HG03045 (cell line): ENCODE measurements around the gene HMGCR.
"Not testable (repeated sequence)": the region's sequence is repeated elsewhere in the genome, so short reads cannot be mapped to it uniquely, and the experiment has no call there.

ENCODE experiments used
- ATAC-seq: cut with Tn5 transposase; IDR thresholded peaks from one replicate; pipeline ENCODE4 v1.9.1; 2021; ENCODE audit warnings: mild to moderate bottlenecking, moderate library complexity; ENCODE audit not compliant: unreplicated experiment

HMGCR gene

DNA sequence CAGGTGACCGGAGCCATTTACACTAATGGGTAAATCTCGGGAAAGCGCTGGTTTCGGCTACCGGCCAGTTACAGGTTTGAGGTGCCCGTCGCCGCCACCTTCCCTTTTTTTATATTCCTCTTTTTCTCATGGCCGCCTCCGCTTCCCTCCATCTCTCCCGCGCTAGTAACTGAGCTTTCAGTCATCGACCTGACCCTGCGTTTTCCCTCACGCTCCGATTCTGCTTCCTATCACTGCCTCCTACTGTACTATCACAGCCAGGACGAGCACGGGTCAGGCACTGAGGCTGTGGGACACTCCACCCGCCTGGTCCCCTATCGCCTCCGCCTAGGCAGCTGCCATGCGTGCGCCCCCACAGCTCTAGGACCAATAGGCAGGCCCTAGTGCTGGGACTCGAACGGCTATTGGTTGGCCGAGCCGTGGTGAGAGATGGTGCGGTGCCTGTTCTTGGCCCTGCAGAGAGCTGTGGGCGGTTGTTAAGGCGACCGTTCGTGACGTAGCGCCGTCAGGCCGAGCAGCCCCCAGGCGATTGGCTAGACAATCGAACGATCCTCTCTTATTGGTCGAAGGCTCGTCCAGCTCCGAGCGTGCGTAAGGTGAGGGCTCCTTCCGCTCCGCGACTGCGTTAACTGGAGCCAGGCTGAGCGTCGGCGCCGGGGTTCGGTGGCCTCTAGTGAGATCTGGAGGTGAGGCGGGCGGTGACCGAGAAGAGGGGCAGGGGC is at the start of gene HMGCR:
Gene HMGCR (plus strand): TSS at position 606 of the 722 bp plus-strand sequence. CDS start 5,386 bp downstream, outside the sequence.
- peak; percentile 99 for ATAC-seq

DNA sequence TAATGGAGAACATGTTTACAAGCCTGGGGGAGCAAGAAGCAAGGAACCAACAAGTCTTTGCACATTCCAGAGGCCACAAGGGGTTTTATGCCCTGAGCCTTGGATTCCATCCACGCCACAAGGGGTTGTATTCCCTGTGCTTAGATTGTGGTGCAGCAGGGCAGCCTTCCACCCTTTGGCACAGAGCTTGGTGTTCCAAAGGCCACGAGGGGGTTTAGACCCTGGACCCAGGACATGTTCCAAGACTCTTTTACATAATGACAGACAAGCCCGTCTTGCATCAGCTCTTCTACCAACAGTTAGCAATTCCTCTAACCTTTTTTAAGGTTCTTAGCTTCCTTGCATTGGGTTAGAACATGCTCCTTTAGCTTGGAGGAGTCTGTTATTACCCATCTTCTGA is 45.2 kb upstream of the HMGCR start:
- ATAC-seq = not testable (repeated sequence)

DNA sequence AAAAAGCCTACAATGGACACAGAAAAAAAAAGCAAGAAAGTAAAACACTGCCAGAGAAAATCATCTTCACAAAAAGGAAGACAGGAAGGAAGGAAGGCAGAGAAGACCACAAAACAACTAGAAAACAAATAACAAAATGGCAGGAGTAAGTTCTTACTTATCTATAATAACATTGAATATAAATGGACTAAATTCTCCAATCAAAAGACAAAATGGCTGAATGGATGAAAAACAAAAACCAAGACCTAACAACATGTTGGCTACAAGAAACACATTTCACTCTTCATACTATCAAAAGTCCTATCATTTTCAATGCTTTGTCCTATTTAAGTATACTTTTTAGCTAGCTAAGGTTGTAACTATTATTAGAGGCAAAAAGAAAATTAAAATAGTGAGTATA is 36.9 kb upstream of the HMGCR start:
- ATAC-seq = no peak

DNA sequence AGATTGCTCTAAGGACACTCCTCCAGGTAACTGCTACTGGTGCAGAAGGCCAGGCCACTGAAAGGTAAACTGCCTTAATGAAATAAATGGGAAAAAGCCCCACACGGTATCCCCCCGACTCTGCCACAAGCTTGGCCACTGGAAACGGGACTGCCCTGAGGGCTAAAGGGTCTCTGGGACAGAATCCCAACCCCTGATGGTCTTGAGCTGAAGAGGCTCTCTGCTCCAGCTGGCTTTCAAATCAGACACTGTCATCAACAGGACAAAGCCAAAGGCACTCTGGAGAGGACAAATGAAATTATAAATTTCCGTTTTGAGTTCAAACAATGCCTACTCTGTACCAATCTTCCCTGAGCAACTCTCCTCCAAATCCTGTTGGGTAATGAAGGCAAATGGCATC is 33.6 kb upstream of the HMGCR start:
- ATAC-seq = no peak

DNA sequence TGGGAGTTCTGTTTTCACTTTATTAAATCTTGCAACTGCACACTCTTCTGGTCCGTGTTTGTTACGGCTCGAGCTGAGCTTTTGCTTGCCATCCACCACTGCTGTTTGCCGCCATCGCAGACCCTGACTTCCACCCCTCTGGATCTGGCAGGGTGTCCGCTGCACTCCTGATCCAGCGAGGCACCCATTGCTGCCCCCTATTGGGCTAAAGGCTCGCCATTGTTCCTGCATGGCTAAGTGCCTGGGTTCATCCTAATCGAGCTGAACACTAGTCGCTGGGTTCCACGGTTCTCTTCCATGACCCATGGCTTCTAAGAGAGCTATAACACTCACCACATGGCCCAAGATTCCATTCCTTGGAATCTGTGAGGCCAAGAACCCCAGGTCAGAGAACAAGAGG is 32.5 kb upstream of the HMGCR start:
- not testable (repeated sequence) for ATAC-seq

DNA sequence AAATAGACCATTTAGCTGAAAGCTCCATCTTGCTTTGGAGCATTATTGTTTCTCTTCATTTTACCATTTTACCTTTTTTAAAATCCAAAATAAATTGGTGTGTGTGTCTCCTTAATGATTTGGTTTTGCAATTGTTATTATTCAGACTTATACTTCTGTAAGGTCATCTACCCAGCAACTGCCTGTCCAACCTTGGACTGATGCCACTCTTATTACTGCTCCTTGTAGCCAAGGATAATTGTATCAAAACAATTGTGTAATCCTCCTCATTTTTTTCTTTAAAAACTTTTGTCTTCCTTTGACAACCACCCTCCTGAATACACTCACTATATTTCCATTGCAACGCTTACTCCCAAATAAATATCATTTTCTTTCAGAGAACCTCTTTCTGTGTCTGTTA is 30.3 kb upstream of the HMGCR start:
- ATAC-seq = no peak

DNA sequence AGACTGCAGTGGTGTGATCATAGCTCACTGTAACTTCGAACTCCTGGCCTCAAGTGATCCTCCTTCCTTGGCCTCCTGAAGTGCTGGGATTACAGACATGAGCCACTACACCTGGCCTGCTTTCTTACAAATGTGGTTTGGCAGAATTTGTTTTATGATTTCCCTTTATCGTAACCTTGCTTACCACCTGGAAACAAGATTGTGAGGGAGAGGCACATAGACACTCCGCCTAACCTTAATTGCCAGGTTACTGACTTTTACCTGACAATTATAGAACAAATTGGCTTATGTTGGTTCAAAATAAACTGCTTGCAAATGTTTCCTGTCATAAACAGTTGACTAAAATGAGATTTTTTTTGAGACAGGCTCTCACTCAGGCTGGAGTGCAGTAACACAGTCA is 26.8 kb upstream of the HMGCR start:
- ATAC-seq = no peak

DNA sequence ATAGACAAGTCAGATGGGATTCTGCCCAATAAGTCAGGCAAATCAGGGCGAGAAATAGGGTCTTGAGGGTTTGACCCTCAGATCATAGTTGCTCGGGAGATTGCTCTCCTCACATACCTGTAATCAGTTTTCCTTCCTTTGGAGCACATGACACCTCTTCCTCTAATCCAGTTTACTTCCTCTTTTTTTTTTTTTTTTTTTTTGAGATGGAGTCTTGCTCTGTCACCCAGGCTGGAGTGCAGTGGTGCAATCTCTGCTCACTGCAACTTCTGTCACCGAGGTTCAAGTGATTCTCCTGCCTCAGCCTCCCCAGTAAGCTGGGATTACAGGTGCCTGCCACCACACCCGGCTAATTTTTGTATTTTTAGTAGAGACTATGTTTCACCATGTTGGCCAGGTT is 17.9 kb upstream of the HMGCR start:
- ATAC-seq = not testable (repeated sequence)

DNA sequence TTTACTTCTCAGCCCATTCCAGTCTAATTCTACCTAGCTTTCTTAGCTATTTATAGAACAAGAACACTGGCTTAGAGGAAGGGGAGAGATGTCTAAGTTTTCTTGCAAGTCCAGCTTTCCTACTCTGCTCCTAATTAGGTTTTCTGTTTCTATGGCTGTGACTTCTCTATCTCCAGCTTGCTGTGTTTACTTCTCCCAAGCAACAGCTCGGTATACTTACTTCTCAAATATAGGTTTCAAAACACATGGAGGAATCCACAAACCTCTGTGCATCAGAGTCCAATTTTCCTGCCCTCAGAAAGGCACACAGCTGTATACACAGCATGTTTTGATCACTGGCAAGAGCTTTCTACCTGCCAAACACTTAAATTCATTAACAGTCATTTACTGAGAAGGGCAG is 17.4 kb upstream of the HMGCR start:
- no peak for ATAC-seq

DNA sequence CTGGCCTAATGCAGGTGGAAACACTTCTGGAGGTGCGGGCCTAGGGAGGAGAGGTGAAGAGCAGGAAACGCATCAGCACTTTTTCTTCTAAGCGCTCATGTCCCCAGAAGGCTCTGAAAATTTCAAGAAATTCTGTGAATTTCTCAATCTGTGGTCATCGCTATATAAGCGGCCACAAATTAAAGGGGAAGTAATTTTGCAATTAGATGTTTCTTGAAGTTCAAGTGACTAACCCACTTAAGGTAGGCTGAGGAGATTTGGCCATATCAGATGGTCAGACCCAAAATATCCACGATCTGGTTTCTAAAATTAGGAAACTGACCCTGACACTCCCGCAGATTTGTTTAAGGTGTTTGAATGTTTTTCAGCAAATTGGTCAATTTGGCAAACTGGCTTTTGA is 16.6 kb upstream of the HMGCR start:
- no peak for ATAC-seq

DNA sequence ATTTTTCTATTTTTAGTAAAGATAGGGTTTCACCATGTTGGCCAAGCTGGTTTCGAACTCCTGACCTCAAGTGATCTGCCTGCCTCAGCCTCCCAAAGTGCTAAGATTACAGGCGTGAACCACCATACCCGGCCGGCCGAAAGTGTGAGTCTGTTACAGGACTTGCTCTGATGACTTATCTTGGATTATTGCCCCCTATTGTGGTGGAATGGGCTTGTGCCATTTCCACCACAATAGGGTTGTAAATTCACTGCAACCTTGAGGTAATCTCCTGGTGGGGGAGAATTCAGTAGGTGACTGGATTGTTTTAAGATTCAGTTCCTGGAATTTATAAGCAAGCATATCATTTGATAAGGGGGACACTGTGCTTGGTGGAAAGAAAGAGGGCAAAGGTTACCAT is 15.0 kb upstream of the HMGCR start:
- ATAC-seq = no peak

DNA sequence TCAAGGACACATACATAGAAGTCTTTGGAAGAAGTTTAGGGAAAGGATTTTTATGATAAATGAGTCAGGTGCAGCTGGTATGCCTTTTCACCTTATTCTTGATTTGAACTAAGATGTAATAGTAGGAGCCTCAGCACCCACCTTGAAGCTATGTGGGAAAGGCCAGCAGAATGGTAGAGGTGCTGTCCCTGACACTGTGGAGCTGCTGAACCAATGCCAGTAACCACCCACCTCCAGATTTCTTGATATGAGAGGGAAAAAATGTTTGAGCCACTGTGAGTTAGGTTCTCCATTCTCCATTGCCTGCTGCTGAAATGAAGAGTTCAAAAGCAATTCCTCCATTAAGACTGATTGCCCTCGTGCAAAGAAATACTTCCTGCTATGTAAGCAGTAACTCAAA is 12.2 kb upstream of the HMGCR start:
- ATAC-seq = no peak

DNA sequence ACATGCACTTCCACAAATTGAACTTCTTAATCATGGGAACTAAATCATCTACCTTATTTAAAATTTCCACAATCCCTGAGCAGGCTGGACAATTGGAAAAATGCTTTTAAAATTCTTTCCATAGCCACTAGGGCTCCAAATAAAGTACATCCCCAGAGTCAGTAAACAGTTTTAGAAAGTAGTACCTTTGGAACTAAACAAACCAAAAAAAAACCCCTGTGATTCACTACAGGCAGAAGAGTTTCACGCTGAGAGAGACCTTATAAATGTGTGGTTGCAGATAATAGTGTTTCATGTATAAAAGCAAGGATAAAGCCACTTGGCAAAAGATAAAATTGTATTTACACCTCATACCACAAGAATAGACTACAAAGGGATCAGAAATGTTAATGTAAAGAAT is 11.8 kb upstream of the HMGCR start:
- no peak for ATAC-seq

DNA sequence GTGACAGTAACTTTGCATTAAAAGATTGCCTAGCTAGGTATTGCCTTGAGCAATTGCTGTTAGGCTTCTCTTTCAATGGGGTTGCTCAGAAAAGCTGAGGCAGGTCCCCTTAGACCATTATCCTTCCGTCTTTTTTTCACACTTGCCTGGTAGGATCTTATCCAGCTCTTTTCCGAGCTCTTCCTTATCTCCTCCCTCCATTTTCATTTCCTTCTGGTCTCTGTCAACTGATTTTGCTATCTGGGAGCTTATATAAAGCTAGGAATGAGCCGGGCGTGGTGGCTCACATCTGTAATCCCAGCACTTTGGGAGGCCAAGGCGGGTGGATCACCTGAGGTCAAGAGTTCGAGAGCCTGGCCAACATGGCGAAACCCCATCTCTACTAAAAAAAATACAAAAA is 6.6 kb upstream of the HMGCR start:
- no peak for ATAC-seq

DNA sequence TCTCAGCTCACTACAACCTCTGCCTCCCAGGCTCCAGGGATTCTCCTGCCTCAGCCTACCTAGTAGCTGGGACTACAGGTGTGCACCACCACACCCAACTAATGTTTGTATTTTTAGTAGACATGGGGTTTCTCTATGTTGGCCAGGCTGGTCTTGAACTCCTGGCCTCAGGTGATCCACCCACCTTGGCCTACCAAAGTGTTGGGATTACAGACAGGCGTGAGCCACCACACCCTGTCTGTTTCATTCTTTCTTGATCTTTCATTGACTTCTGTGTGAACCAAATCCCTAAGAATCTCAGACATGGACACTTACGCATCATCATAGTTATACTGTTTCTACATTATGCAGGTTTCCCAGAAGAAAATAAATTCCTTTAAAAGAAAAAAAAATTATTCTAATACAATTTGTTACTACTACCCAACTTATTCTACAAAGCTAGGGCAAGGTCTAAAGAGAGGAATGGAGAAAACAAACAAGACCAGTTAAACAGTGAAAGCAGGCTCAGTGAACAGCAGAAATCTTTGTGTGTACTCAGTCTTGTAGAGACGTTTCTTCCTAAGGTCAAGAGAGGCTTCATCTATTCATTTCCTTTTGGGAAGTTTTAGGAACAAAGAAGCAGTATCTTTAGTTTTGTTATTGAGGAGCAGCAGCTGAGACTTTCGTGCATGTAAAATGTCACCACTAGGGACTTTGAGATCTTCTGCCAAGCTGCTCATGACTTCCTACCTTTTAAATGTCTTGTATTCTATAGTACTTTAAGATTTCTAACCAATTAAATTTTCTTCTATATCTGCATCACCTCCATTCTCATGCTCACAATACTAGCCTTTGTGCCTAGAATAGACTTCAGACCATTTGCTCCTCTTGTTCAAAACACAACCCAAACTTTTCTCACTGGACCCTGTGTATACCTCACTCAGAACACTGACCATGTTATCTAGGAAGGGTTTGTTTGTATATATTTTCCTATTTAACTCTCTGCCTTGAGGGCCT is 5.6 kb upstream of the HMGCR start:
- ATAC-seq = no peak

DNA sequence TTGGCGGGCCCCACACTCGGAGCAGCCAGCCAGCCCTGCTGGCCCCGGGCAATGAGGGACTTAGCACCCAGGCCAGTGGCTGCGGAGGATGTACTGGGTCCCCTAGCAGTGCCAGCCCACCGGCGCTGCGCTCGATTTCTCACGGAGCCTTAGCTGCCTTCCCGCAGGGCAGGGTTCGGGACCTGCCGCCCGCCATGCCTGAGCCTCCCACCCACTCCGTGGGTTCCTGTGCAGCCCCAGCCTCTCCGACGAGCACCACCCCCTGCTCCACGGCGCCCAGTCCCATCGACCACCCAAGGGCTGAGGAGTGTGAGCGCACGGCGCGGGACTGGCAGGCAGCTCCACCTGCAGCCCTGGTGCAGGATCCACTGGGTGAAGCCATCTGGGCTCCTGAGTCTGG is 3.3 kb upstream of the HMGCR start:
- ATAC-seq = not testable (repeated sequence)

DNA sequence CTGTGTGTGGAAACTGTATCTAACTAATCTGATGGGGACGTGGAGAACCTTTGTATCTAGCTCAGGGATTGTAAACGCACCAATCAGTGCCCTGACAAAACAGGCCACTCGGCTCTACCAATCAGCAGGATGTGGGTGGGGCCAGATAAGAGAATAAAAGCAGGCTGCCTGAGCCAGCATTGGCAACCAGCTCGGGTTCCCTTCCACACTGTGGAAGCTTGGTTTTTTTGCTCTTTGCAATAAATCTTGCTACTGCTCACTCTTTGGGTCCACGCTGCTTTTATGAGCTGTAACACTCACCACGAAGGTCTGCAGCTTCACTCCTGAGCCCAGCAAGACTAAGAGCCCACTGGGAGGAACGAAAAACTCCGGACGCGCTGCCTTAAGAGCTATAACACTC is 2.6 kb upstream of the HMGCR start:
- ATAC-seq = not testable (repeated sequence)

DNA sequence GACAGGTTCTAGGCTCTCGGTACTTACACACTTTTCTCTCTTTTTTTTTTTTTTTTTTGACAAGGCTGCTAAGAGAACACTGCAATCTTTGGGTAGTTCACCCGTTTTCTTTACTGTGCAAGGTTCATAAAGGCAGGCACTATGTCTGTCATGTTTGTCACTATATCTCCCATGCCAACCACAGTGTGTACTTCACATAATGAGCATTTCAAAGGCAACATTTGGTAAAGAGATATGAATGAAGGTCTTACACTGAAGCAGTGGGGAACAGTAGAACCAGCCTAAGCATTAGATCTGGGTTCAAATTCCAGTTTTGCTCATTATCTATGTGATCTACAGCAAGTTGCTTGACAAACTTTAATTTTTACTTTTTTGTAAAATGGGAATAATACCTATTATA is 1.5 kb upstream of the HMGCR start:
- no peak for ATAC-seq

DNA sequence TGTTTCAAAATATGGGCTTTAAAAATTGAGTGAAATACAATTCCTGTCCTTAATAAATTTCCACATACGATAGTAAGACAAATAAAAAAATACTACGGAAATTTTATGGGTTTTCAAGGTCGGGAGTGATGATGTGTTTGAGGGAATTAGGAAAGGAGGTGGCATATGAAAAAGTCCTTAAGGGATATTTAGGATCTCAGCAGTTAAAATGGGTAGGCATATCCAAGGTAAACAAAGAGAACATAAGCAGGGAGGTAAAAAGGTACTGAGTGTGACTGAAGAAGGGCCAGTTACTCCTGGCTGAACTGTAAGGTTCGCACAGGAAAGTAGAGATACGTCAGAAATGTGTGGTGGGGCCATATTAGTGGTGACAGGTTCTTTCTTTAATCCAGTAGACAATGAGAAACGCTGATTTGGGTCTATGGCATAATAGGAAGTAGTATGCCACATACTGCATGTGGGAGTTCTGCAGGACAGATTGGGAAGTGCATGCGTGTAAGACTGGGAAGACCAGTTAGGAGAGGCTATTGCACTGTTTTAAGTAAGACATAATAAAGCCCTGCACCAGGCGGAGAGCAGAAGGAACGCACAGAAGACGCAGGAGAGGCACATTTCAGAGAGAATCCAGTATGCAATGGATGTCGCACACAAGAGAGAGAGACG is 937 bp upstream of the HMGCR start:
- no peak for ATAC-seq

DNA sequence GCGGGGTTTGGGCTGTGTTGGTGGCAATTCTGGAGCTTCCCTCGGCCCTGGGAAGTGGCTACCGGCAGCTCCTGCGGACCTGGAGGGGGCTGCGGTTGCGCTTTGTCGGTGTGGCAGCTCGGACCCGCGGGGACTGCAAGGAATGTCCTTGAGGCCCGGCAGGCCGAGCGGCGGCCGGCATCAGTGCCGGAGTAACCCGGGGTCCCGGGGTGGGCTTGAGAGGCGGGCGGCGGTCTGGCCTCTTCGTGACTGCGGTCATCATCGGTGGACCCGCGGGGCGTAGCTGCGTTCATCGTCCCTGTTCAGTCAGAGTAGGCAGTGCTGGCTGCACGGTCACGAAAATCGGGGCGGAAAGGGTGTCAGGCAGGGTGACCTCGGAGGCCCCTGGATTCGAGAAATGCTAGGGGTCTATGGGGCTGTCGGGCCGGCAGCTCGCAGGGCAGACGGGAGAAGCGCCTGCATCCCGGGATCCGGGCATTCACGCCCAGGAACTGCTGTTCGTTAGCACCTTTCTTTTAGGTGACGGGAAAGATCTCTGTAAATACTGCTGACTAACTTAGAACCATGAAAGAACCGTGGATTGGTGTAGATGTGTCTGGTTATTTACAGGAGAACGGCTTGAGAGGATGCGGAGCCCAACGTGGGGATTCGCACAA is 474 bp downstream of the HMGCR start:
- peak; percentile 10 for ATAC-seq

DNA sequence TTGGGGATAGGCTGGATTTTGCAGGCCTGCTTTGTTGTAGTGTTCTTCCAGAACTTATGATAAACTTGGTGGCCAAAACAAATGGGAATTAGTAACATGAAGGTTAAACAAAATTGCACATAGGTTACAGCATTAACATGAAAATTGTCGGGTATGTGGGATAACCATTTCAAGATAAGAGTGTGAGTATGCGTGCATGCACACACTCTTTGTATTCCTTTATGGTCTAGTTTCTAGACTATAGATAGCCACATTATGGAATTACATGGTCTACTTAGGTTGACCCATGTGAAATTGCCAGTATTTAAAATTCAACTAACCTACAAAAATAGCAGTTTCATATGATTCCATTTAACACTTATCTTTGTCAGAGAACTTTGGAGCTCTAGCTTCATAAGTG is 1.4 kb downstream of the HMGCR start:
- no peak for ATAC-seq
